OCI-M2 (cell line): Measurements from ENCODE around the gene RPL37A.

Source experiments
- DNase-seq: peaks from one replicate; lab custom pipeline; 2025; ENCODE audit not compliant: unreplicated experiment; lab: John Stamatoyannopoulos, UW

The RPL37A gene

DNA sequence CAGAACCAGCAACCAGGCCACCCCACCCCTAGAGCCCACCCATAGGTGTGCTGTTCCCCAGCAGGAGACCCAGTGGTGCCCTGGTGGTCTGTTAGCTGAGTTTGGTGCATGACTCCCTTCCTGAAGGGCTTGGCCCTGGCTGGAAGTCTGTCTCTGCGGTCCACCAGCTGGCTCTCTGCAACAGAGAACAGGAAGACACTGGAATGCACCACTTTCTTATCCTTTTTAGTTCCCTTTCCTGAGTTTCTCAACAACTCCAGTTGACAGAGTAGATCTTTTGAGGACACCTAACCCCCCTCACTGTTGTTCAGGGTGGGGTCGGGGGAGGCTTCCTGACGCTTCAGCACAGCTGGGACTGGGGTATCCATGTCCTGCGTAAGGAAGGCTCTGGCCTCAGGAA lies 11.9 kb upstream of the RPL37A start:
- DNase-seq = no peak

DNA sequence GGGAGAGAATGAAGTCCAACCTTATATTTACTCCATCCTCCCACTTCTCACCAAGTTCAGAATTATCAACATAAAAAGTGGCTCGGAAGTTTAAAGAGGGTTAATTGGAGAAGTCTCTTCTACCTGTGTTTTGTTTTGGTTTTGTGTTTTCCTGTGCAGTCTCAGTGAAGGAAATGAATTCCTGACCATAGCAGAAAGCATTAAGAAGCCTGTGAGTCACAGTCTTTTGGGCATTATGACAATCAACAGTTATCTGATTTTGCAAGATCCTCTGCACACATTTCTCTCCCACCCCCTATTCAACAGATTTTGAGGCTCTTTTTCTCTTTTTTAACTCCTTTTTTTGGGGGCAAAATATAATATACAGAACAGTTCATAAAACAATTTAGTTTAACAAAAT lies 8.6 kb upstream of the RPL37A start:
- no peak for DNase-seq

DNA sequence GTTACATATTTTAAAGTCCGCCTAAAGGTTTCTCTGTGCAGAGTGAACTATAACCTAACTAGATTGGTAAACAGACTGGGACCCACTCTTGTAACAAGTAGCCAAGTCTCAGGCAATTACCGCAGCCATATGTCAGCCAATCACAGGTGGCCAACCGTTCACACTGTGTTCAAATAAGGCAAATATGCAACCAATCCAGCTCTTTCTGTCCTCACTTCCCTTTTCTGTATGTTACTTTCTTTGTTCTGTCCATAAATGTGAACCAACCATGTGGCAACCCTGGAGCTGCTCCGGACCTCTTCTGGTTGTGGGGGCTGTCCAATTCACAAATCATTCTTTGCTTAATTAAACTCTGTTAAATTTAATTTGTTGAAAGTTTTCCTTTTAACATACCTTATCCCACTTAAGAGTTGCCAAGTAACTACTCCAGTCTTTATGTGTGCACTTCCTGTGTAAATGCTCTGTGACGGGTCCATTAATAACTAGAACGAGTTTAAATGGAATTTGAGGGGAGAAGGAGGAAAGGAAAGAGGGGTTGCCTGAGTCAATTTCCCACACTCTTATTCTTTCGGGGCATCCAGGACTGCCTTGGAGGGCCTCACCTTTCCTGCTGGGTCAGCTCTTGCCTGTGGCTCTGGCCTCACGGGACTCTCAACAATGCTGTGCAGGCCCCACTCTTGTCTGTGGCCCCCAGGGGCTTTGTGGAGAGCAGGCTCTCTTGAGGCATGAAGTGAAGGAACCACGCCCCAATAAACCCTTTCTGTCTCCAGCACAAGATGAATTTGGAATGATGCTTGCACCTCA lies 6.6 kb upstream of the RPL37A start:
- no peak for DNase-seq

DNA sequence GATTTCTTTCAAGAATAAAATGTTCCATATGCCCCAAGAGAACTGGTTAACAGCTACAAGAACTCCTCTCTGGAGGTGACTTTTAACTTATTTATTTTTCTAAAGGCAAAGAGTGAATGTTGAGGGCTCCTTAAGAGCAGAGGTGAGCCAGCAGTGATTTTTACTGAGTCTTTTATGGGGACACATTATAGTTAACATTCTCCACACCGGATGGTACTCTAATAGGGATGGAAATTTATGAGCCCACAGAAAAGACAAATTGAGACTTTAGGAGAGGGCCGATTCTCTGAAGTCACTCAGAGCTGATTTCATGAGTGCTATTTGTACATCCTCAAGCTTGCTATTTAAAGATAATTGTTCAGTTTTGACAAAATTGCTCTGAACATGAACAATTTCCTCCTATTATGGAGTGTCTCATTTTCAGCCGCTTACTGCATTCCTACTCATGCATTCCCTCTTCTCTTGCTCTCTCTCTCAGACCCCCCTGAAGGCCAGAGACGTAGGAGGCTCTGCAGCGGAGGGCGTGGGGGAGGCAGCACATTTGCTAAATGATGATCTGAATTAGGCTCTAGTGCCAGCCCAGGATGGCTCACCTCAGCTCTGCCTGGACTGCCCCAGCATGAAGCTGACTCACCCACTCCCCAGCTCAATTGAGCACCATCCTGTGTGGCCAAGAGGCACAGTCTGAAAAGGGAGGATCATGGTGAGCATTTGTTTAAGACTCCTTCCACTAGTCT lies 5.9 kb upstream of the RPL37A start:
- no peak for DNase-seq

DNA sequence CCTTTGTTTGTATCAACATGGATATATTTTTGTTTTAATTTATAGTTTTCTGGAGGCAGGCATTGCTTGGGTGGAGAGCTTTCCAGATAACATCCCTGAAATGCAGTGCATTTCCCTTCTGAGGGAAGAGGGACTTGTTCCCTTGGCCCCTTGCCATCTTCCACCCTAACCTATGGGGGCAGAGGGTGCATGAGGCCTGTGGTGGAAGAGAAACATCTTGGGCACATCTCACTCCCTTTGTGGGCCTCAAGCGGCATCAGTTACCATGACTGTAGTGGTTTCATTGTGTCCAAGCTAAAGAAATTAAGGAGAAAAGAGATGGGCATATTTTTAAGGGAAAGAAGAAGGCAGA lies 5.3 kb upstream of the RPL37A start:
- DNase-seq = no peak

DNA sequence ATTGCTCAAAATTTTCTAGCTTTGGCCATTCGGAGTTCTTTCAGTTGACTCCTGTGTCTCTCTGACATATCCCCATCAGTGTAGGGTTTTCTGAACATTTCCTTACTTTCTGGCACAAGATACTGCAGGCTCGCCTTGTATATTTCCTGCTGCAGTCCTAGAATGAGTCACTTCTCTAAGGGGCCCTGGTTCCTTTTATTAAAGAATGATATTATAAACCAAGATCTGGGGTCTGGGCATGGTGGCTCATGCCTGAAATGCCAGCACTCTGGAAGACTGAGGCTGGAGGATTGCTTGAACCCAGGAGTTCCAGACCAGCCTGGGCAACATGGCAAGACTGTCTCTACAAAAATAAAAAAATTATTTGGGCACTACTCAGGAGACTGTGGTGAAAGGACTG lies 3.0 kb upstream of the RPL37A start:
- DNase-seq = no peak

DNA sequence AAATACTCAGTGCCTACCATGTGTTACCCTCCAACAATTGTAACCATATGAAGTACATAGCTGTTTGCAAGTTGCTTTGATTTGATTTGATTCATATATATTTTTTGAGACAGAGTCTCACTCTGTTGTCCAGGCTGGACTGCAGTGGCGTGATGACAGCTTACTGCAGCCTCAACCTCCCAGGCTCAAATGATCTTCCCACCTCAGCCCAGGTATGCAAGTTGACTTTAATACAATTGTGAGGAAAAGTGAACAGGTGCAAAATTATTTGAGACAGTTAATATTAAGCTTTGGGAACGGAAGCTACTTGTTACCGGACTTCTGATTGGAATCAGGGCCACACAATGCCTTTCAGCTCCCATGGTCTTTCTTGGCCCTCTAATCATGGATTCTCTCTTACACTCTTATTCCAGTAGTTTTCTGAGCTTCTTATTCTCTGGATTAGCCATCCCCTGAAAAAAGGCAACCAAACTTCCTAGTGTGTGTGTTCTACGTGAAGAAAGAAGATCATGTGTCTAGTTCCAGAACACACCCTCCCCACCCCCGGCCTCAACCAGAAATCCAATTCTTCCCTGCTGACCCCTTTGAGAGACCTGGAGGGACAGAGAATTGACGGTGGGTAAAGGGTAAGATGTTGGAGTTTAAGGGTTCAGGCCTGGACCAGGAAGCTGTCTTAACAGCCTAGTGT lies 1.1 kb upstream of the RPL37A start:
- no peak for DNase-seq

DNA sequence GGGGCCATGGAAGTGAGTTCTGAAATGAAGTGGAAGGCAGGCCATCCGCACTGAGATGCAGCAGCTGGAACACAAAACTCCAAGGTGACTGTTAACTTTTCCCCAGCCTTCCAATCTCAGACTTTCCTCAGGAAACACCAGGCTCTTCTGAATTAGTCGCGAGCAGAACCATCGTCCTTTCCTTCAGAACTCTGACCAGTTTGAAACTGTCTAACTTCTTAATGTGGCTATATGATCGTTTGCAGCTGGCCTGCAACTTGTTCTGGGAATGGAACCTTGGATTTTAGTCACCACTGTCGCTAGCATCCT lies 620 bp upstream of the RPL37A start:
- no peak for DNase-seq

DNA sequence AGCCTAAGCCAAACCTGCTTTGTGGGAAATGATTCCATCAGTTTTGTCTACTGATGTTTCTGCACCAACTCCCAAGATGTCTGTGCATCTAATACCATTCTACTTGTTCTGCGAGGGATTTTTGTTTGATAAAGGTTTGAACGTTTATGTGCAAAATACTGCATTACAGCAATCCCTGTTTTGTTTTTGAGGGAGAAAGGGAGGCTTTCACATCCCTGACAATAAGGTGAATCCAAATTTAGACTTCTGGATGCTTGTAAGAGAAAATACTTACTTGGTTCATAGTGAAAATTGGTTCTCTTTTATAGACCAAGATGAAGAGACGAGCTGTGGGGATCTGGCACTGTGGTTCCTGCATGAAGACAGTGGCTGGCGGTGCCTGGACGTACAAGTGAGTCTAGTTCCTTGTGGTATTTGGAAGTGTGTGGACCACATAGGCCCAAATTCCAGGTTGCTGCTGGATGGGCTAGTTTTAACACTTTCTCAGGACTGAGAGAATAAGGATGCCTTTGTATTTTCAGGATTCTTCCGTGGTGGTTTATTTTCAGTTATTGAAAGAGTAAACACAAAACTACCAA lies 1.1 kb downstream of the RPL37A start:
- no peak for DNase-seq

DNA sequence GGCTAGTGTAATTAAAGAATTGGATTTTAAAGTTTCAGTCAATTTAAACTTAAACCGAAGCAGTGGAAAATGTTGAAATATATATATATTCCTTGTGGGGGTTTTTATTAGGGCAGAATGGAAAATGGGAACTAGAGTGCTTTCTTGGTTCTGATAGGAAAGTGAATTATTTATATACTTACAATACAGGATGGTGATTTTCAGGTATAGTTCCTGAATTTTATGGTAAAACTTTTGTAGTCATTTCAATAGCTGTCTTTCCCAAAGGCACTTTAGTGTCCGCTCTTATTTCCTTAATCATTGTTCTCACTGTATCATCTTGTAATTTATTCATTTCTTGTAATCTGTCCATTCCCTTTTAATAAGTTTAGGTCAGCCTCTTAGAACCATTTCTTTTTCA lies 1.9 kb downstream of the RPL37A start:
- no peak for DNase-seq

DNA sequence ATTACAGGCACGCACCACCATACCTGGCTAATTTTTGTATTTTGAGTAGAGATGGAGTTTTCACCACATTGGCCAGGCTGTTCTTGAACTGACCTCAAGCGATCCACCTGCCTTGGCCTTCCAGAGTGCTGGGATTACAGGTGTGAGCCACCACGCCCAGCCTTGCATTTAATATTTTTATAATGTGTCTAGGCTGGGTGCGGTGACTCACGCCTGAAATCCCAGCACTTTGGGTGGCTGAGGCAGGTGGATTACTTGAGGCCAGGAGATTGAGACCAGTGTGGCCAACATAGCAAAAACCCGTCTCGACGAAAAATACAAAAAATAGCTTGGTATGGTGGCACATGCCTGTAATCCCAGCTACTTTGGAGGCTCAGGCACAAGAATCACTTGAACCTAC lies 3.2 kb downstream of the RPL37A start:
- DNase-seq = no peak

DNA sequence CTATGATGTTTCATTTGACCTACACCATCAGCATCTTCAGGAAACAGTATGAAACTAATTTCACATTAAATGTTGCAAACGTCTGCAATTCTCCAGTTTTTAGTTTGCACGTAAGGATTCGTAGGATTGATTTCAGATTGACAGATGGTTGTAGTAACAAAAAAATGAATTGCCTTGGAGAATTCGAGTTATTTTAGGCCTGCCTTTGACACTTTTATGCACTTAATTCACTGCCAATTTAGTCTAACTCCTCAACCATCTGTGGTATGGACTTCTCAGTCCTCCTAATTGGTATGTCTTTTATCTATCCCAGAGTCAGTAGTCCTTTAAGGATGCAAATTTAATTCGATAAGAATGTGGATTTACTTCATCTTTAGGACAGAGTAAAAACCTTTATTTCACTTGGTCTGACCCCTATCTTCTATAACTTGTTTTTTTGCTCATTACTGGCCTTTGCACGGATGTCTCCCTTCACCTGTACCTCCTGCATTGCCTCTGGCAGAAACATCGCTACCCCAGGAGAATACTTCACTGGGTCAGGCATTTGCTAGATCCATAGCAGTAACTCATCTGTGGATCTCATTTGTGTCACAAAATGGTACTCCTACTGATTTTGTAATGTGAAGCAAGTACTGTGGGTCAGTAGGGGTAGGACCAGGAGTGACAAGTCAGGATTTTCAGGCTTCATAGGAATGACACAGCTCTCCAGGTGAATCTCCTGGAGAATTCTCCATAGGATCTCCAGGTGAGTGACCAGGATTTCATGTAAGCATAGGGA lies 3.9 kb downstream of the RPL37A start:
- no peak for DNase-seq

DNA sequence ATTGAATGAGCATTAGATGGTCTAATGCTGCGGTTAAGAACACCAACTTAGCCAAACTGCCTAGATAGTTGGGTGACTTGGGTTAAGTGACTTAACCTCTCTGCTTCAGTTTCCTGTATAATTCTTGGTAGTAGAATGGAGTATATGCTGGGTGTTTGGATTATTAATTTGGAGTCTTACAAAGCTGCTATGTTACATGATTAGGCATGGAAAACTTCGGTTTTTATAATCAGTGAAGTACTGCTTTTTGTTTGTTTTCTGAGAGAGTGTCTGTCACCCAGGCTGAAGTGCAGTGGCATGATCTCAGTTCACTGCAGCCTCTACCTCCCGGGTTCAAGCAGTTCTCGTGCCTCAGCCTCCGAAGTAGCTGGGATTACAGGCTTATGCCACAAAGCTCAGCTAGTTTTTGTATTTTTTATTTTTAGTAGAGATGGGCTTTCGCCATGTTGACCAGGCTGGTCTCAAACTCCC lies 4.5 kb downstream of the RPL37A start:
- DNase-seq = no peak

DNA sequence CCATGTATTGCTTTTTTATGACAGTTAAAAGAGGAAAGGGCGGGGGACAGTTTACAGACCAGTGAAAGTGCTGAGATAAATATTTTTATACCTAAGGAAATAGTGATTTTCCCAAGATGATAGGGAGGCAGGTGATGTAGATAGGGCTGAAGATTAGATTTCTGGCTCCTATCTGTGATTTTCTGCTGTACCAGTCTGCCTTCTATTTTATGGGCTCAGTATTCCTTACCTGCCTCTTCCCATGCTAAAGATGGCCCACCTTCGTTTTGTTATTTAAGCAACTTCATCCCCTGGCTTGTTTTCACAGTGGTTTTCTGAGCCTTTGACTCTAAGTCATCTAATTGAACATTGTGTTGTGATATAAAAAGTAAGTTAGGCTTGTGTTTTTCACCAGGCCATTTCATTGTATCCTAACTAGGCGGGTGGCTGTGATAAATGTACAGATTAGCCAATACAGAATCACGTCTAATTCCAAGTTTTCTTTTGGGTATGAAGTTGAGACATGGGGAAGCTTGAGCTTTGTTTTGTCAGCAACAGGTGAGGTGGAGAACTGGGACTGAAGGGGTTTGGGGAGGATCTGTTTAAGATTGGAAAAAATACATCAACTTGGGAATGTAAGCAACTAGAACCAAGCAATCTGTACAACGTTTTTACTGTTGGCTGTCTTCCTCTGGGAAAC lies 5.2 kb downstream of the RPL37A start:
- DNase-seq = no peak

DNA sequence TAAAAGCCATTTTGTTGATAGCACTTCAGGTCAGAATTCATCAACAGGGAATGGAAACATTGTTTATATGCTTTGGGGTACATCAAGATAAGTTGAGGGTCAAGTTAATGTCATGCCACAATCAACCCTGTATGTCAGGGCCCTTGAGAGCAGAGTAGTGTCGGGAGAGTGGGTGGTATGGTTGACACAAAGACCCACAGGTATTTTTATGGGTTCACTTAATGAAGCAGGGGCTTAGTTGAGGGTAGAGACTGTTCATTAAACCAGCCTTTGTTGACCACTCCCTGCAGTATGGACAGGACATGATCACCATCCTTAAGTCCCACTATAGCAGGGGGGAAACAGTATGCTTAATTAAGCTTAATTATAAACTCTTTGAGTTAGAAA lies 5.7 kb downstream of the RPL37A start:
- no peak for DNase-seq

DNA sequence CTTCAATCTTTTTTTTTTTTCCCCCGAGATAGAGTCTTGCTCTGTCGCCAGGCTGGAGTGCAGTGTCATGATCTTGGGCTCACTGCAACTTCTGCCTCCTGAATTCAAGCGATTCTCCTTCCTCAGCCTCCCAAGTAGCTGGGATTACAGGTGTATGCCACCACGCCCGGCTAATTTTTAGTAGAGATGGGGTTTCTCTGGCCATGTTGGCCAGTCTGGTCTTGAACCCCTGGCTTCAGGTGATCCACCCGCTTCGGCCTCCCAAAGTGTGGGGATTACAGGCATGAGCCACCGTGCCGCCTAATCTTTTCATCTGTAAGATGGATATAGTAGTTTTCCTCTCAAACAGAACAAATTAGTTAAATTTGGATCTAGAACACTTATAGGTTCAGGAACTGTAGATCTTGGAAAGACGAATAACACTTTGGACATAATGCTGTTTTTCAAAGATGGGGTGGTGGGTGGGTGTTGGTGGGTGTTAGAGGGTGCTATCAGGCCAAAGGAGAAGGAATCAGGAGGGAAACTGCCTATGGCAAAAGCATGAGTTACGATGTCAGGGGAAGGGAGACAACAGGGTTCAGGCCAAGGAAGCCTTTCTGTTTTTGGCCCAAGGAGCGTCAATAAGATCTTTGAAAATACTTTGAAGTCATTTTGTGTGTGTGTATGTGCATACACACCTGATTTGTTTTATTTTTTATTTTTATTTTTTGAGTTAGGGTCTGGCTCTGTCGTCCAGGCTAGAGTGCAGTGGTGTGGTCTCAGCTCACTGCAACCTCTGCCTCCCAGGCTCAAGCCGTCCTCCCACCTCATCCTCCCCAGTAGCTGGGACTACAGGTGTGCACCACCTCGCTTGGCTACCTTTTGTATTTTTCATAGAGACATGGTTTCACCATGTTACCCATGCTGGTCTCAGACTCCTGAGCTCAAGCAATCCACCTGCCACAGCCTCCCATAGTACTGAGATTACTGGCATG lies 6.8 kb downstream of the RPL37A start:
- DNase-seq = no peak

DNA sequence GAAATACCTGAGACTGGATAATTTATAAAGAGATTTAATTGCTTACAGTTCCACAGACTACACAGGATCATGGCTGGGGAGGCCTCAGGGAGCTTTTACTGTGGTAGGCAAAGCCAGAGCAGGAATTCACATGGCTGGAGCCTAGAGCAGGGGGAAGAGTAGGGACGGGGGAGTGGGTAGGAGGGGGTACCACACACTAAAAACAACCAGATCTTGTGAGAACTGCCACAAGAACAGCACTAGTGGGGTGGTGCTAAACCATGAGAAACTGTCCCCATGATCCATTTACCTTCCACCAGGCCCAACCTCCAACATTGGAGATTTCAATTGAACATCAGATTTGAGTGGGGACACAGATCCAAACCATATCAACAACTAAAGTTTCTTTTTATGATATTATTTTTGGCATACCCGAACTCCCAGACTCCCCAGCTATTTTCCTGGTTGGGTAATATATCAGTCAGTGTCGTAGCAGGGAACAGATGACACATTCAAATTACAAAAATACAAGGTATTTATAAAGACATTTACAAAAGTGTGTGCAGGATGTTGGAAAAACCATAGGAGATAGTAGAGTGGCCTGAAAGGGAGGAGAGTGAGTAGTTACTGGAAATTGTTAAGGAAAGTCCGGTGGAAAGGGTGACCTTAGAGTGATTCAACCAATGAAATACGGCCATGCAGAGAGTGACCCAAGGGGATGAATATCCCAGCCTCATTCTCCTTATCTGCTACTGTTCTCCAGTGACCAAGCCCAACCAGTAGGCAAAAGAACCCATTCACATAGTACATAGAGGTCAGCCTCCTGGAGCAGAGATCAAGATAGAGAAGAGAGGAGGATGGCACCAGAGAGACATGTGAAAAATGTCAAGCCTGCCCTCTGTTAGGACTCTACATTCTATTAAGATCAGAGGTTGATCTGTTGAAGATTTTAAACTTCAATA lies 8.8 kb downstream of the RPL37A start:
- no peak for DNase-seq

DNA sequence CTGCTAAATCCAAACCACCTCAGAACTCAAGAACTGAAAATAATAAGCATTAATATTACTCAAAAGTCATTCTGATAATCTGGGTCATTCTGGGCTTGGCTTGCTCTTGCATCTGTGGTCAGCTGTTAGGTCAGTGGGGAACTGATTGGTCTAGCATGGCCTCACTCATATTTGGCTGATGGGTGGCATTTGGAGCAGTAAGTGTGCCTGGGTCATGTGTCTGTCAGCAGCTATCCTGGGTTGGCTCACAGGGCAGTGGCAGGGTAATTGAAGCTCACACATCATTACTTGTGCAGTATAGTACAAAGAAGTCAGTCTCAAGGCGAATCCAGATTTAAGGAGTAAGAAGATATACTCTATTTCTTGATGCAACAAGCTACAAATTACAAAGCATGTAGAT lies 9.6 kb downstream of the RPL37A start:
- DNase-seq = no peak
